Bronchial epithelial cell (primary cell): Measurements from ENCODE around the gene TSNAX. TPM values are rescaled to one million over a fixed set of nuclear protein-coding genes. Genes with fewer than 3 reads are reported as not detected.
"Not testable (repeated sequence)": the region's sequence is repeated elsewhere in the genome, so short reads cannot be mapped to it uniquely, and the experiment has no call there.

Experiments
- DNase-seq: peaks from one replicate; pipeline ENCODE4 v3.0.0-alpha.2; 2010; ENCODE audit warnings: low read depth
- FAIRE-seq: peaks from 2 replicates; lab custom pipeline; 2011; peaks lifted over from hg19 to GRCh38; lab: Jason Lieb, UNC
- H3K27me3 ChIP-seq: 2 replicates; pipeline ENCODE4 v1.5.1; 2011; ENCODE audit warnings: low read length; ENCODE audit not compliant: control insufficient read depth, insufficient read depth
- H3K36me3 ChIP-seq: 2 replicates; pipeline ENCODE4 v1.5.1; 2011; ENCODE audit warnings: low read length; ENCODE audit not compliant: control insufficient read depth, insufficient read depth
- H3K4me3 ChIP-seq: 2 replicates; pipeline ENCODE4 v1.5.1; 2011; ENCODE audit warnings: mild to moderate bottlenecking, low read depth, low read length, control low read depth
- total RNA-seq: library from RNA; depleted of rRNA; stranded (reverse); fragments of >200 nt; gene quantifications from 2 replicates; pipeline ENCODE4 v1.2.1, GENCODE V29; 2014
- TF ChIP-seq, protein P1 (sequence below): IDR thresholded peaks from 2 replicates; pipeline ENCODE4 v1.5.1; 2011; ENCODE audit warnings: mild to moderate bottlenecking, moderate library complexity, low read length, control low read depth, inconsistent platforms; ENCODE audit not compliant: insufficient read depth, severe bottlenecking

Gene TSNAX
- total RNA-seq, 1 donor from 2014 or later = 27.1 TPM

DNA sequence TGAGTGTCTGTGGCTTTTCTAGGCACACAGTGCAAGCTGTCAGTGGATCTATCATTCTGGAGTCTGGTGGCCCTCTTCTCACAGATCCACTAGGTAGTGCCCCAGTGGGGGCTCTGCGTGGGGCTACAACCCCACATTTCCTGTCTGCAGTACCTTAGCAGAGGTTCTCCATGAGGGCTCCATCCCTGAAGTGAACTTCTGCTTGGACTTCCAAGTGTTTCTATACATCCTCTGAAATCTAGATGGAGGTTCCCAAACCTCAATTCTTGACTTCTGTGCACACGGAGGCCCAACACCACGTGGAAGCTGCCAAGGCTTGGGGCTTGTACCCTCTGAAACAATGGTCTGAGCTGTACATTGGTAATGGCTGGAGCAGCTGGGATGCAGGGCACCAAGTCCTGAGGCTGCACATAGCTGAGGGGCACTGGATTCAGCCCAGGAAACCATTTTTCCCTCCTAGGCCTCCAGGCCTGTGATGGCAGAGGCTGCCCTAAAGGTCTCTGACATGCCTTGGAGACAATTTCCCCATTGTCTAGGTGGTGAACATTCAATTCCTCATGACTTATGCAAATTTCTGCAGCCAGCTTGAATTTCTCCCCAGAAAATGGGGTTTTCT, 29.2 kb upstream of the TSNAX start:
- Histone ChIP-seq H3K27me3 (no peaks in the 10 kb centered on the region), H3K36me3 (no peaks in the 10 kb centered on the region), H3K4me3 (no peak overlapping the region)
- TF ChIP-seq, protein P1, sequence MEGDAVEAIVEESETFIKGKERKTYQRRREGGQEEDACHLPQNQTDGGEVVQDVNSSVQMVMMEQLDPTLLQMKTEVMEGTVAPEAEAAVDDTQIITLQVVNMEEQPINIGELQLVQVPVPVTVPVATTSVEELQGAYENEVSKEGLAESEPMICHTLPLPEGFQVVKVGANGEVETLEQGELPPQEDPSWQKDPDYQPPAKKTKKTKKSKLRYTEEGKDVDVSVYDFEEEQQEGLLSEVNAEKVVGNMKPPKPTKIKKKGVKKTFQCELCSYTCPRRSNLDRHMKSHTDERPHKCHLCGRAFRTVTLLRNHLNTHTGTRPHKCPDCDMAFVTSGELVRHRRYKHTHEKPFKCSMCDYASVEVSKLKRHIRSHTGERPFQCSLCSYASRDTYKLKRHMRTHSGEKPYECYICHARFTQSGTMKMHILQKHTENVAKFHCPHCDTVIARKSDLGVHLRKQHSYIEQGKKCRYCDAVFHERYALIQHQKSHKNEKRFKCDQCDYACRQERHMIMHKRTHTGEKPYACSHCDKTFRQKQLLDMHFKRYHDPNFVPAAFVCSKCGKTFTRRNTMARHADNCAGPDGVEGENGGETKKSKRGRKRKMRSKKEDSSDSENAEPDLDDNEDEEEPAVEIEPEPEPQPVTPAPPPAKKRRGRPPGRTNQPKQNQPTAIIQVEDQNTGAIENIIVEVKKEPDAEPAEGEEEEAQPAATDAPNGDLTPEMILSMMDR = no peak
- FAIRE-seq (no peak), DNase-seq (no peak)

DNA sequence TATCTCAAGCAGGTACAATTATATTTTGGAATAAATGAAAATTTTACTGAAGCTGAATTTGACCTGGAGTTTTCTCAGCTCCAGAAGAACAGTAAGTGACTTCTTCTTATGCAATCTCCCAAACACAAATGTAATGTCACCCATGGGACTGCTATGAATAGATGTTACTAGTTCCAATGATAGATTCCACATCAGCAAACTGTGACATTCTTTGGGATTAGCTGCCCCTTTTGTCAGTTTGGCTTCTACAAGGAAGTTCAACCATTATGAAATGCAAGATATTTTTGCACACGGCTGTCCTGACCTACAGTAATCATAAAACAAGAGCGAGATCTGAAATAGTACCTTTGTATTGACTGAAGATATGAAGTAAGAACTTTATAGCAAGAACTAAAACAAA, 27.8 kb upstream of the TSNAX start:
- H3K27me3 ChIP-seq = no peaks in the 10 kb centered on the region
- H3K36me3 ChIP-seq = no peaks in the 10 kb centered on the region
- DNase-seq = no peak
- TF ChIP-seq, protein P1 = no peak
- H3K4me3 ChIP-seq = no peak overlapping the region
- no peak for FAIRE-seq

- not testable (repeated sequence) for FAIRE-seq, H3K27me3 ChIP-seq, DNase-seq, H3K36me3 ChIP-seq, H3K4me3 ChIP-seq
Measured at GRCh38 chr1:231503168-231503567, 25.3 kb upstream of the TSNAX start.

DNA sequence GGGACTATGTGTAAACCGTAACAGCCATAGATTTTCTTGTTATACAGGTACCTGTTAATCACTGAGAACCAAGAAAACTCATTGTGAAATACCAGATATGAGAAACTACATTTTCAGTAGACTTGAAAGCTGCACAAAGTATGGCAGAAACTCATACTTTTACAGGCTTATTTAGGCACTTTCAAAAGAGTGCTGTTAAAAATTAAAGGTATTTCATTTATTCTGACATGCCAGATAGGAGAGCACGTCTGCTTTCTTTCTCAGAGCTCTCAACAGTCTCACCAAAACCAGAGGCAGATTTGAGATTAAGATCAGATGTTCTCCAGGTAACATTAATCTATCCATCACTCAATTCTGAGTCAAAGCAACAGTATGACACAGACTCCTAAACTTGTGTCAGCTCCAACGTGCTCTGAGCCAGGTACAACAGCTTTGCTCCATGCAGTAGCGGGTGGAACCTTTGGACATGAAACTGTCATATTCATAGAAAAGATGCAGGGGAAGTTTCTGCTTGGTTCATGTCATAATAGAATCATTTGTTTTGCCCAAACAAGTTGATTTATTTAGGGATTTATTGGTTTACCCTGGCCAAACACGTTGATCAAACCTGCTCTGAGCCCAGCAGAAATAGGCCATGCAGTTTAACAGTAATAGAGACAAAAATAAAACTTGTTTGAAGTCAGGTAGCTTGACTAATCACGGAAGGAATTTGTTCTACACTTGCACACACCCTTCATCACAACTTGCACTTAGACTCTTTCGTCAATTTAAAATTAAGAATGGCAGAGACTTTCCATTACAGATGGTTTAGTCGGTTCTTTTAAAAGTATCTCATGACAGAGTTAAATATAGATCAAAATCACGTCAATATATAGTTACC, 20.8 kb upstream of the TSNAX start:
- Histone ChIP-seq H3K4me3 (no peak overlapping the region), H3K27me3 (no peaks in the 10 kb centered on the region), H3K36me3 (no peaks in the 10 kb centered on the region)
- DNase-seq (no peak), FAIRE-seq (no peak)
- TF ChIP-seq, protein P1 = no peak

- DNase-seq (no peak), FAIRE-seq (no peak)
- TF ChIP-seq, protein P1 = no peak
- Histone ChIP-seq H3K27me3 (no peaks in the 10 kb centered on the region), H3K4me3 (no peak overlapping the region), H3K36me3 (no peaks in the 10 kb centered on the region)
Measured at GRCh38 chr1:231508497-231508896, 20.0 kb upstream of the TSNAX start.

GRCh38 chr1:231508941-231509340, 19.5 kb upstream of the TSNAX start:
- FAIRE-seq (no peak), DNase-seq (no peak)
- no peaks in the 10 kb centered on the region for H3K27me3 ChIP-seq
- H3K4me3 ChIP-seq = no peak overlapping the region
- no peaks in the 10 kb centered on the region for H3K36me3 ChIP-seq
- TF ChIP-seq, protein P1 = no peak
